Suprapubic skin (tissue), 4 donors: ENCODE measurements around the gene C13orf46. TPM values are rescaled to one million over a fixed set of nuclear protein-coding genes. Genes with fewer than 3 reads are reported as not detected.

Experiments used
- DNase-seq, 2 donors: peaks; one replicate each; pipeline ENCODE4 v3.0.0-alpha.2; 2019; ENCODE audit warnings: low spot score in 2 of 2
- H3K27ac ChIP-seq: fragments of 200-600 bp; sonication (generic); one replicate; pipeline ENCODE4 v1.5.1; 2019
- H3K27me3 ChIP-seq: fragments of 200-600 bp; sonication (generic); one replicate; pipeline ENCODE4 v1.5.1; 2019
- H3K36me3 ChIP-seq: fragments of 200-600 bp; sonication (generic); one replicate; pipeline ENCODE4 v1.5.1; 2019
- H3K4me1 ChIP-seq: fragments of 200-600 bp; sonication (generic); one replicate; pipeline ENCODE4 v1.5.1; 2019
- H3K4me3 ChIP-seq: fragments of 200-600 bp; sonication (generic); one replicate; pipeline ENCODE4 v1.5.1; 2019; ENCODE audit warnings: mild to moderate bottlenecking
- H3K9me3 ChIP-seq: fragments of 200-600 bp; sonication (generic); one replicate; pipeline ENCODE4 v1.5.1; 2019
- EP300 ChIP-seq: sonication (generic); formaldehyde crosslinking; IDR thresholded peaks from one replicate; pipeline ENCODE4 v1.6.1; 2017; ENCODE audit warnings: antibody characterized with exemption
- POLR2A ChIP-seq, 2 donors: fragments of 450-650 bp; IDR thresholded peaks; one replicate each; pipeline ENCODE4 v1.6.1; 2017; ENCODE audit warnings: antibody characterized with exemption in 2 of 2, mild to moderate bottlenecking in 2 of 2, moderate library complexity in 2 of 2
- POLR2AphosphoS5 ChIP-seq, 3 donors: sonication (generic); formaldehyde crosslinking; IDR thresholded peaks; one replicate each; pipeline ENCODE4 v1.6.1; 2017; ENCODE audit warnings: antibody characterized with exemption in 3 of 3
- WGBS: methylation state at CpG from one replicate; pipeline ENCODE4 v1.1.5; 2018; 5-methylcytosine and 5-hydroxymethylcytosine counted together
- total RNA-seq, 4 donors: library from RNA; depleted of rRNA; stranded (reverse); fragments of >200 nt; gene quantifications; one replicate each; pipeline ENCODE4 v1.1.0, GENCODE V29; 2016
- TF ChIP-seq, protein P1 (sequence below), 2 donors: fragments of 200-600 bp in 1 of 2; fragments of 450-650 bp in 1 of 2; sonication (generic) in 1 of 2; IDR thresholded peaks; one replicate each; pipeline ENCODE4 v1.5.1; 2016 to 2019; ENCODE audit warnings: antibody characterized with exemption in 2 of 2, mild to moderate bottlenecking in 1 of 2, moderate library complexity in 1 of 2

C13orf46 gene
- total RNA-seq, 4 donors from 2014 or later, result 0.16 to 1.4 (median 0.53) TPM

GRCh38 chr13:113995051-113995601 lies 21.2 kb upstream of the C13orf46 start:
- Histone ChIP-seq H3K4me3 (no peak overlapping the region), H3K9me3 (no peaks in the 10 kb centered on the region), H3K36me3 (peaks cover 39% of the 10 kb centered on the region), H3K27ac (no peak overlapping the region), H3K4me1 (peaks cover 16% of the 10 kb centered on the region), H3K27me3 (no peaks in the 10 kb centered on the region)
- 76% methylated on average over 5 of the region's 23 CpGs for WGBS
- TF ChIP-seq, protein P1, sequence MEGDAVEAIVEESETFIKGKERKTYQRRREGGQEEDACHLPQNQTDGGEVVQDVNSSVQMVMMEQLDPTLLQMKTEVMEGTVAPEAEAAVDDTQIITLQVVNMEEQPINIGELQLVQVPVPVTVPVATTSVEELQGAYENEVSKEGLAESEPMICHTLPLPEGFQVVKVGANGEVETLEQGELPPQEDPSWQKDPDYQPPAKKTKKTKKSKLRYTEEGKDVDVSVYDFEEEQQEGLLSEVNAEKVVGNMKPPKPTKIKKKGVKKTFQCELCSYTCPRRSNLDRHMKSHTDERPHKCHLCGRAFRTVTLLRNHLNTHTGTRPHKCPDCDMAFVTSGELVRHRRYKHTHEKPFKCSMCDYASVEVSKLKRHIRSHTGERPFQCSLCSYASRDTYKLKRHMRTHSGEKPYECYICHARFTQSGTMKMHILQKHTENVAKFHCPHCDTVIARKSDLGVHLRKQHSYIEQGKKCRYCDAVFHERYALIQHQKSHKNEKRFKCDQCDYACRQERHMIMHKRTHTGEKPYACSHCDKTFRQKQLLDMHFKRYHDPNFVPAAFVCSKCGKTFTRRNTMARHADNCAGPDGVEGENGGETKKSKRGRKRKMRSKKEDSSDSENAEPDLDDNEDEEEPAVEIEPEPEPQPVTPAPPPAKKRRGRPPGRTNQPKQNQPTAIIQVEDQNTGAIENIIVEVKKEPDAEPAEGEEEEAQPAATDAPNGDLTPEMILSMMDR (IDR thresholded peaks at IDR 0.05), result no peak
- TF ChIP-seq EP300, result no peak
- no peak for TF ChIP-seq POLR2AphosphoS5 (IDR thresholded peaks at IDR 0.05)
- no peak for TF ChIP-seq POLR2A (IDR thresholded peaks at IDR 0.05)
- peak; percentile 54 to 77 for DNase-seq

GRCh38 chr13:113992276-113993005 lies 18.6 kb upstream of the C13orf46 start:
- no peak overlapping the region for H3K27ac ChIP-seq
- no peak overlapping the region for H3K4me3 ChIP-seq
- 93% methylated on average over 21 of the region's 21 CpGs for WGBS
- TF ChIP-seq EP300 (no peak), POLR2A (IDR thresholded peaks at IDR 0.05) (no peak)
- no peaks in the 10 kb centered on the region for H3K27me3 ChIP-seq
- DNase-seq, result peak; percentile 37 to 57
- no peaks in the 10 kb centered on the region for H3K4me1 ChIP-seq
- H3K36me3 ChIP-seq, result peaks cover 44% of the 10 kb centered on the region
- no peaks in the 10 kb centered on the region for H3K9me3 ChIP-seq

GRCh38 chr13:113991676-113992179 lies 17.9 kb upstream of the C13orf46 start:
- no peak overlapping the region for H3K27ac ChIP-seq
- peak; percentile 11 to 17 for DNase-seq
- H3K27me3 ChIP-seq, result no peaks in the 10 kb centered on the region
- H3K36me3 ChIP-seq, result peaks cover 44% of the 10 kb centered on the region
- H3K4me3 ChIP-seq, result no peak overlapping the region
- H3K4me1 ChIP-seq, result no peaks in the 10 kb centered on the region
- 83% methylated on average over 11 of the region's 11 CpGs for WGBS
- no peak for TF ChIP-seq POLR2AphosphoS5 (IDR thresholded peaks at IDR 0.05)
- TF ChIP-seq POLR2A (IDR thresholded peaks at IDR 0.05), result no peak
- TF ChIP-seq, protein P1 (IDR thresholded peaks at IDR 0.05), result no peak
- TF ChIP-seq EP300, result no peak
- no peaks in the 10 kb centered on the region for H3K9me3 ChIP-seq

GRCh38 chr13:113991191-113991669 lies 17.4 kb upstream of the C13orf46 start:
- WGBS, result 71% methylated on average over 6 of the region's 10 CpGs
- no peak overlapping the region for H3K27ac ChIP-seq
- H3K4me1 ChIP-seq, result no peaks in the 10 kb centered on the region
- peak; percentile 7 to 43 for DNase-seq
- no peak for TF ChIP-seq POLR2A (IDR thresholded peaks at IDR 0.05)
- TF ChIP-seq POLR2AphosphoS5 (IDR thresholded peaks at IDR 0.05), result no peak
- no peak for TF ChIP-seq EP300
- TF ChIP-seq, protein P1 (IDR thresholded peaks at IDR 0.05), result no peak
- H3K27me3 ChIP-seq, result no peaks in the 10 kb centered on the region
- no peaks in the 10 kb centered on the region for H3K9me3 ChIP-seq
- peaks cover 39% of the 10 kb centered on the region for H3K36me3 ChIP-seq
- H3K4me3 ChIP-seq, result no peak overlapping the region

DNA sequence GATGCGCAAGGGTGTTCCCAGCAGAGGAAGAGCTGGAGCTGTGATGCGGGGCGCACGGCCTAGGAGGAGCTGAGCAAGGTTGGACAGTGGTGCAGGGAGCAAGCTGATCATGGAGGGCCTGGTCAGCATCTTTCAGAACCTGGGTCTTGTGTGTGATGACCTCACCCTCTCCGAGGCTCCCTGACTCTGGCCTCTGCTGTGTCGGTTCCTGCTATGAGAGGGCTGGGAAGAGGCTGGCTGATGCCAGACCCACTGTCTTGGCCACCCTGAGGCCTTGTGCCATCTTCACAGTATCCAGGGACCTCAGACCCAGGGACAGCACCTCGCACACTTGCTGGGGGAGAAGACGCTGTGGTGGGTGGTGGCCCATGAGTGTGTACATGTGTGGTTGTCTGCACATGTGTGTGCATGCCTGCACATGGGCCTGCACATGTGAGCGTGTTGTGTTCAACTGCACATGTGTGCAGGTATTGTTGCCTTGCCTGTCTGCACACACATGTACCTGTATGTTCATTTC lies 16.5 kb upstream of the C13orf46 start:
- Histone ChIP-seq H3K4me3 (no peak overlapping the region), H3K9me3 (no peaks in the 10 kb centered on the region), H3K36me3 (peaks cover 35% of the 10 kb centered on the region), H3K4me1 (no peaks in the 10 kb centered on the region), H3K27me3 (no peaks in the 10 kb centered on the region), H3K27ac (no peak overlapping the region)
- DNase-seq, result peak; percentile 40 to 53
- 94% methylated on average over 5 of the region's 9 CpGs for WGBS
- TF ChIP-seq POLR2A (IDR thresholded peaks at IDR 0.05), result no peak
- no peak for TF ChIP-seq POLR2AphosphoS5 (IDR thresholded peaks at IDR 0.05)
- TF ChIP-seq EP300, result no peak
- TF ChIP-seq, protein P1 (IDR thresholded peaks at IDR 0.05), result no peak
